ENCODE data around the gene WDR86. TPM values are rescaled to one million over a fixed set of nuclear protein-coding genes. Genes with fewer than 3 reads are reported as not detected.

The WDR86 gene, protein sequence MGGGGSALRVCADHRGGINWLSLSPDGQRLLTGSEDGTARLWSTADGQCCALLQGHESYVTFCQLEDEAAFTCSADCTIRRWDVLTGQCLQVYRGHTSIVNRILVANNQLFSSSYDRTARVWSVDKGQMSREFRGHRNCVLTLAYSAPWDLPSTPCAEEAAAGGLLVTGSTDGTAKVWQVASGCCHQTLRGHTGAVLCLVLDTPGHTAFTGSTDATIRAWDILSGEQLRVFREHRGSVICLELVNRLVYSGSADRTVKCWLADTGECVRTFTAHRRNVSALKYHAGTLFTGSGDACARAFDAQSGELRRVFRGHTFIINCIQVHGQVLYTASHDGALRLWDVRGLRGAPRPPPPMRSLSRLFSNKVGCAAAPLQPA
- total RNA-seq = under 1 TPM; 0.25 TPM

- ChIA-PET CTCF (no interaction called here), POLR2A (interaction anchor here (0.7 to 1.1 kb wide), 6 partner anchors 19 to 66 kb away, joined by 3 to 7 read pairs (median 3); no protein-coding TSS in a partner anchor)
- Mint-ChIP-seq H3K36me3 (ENCODE audit: low read depth) (no peaks in the 10 kb centered on the region), H3K4me3 (peak within 1 kb of the TSS; percentile 64), H3K27ac (peak within 1 kb of the TSS; percentile 24), H3K9me3 (peaks cover 4% of the 10 kb centered on the region), H3K27me3 (peaks cover 30% of the 10 kb centered on the region), H3K4me1 (ENCODE audit: low read depth) (peaks cover 35% of the 10 kb centered on the region)
- intact Hi-C loops (cut with micrococcal nuclease) = no loop called here
- DNase-seq (no peak), ATAC-seq (peak; percentile 11)
- no peak for TF ChIP-seq CTCF (IDR thresholded peaks at IDR 0.05)
Observed at GRCh38 chr7:151409667-151410404, at the start of gene WDR86. TSS of gene WDR86 (minus strand) at chr7:151410038. CDS start at chr7:151409589, 449 bp downstream.

- CTCF ChIA-PET = interaction anchor here (1.4 kb wide), 1 partner anchor 91 kb away, joined by 4 read pairs; no protein-coding TSS in a partner anchor
- Mint-ChIP-seq H3K4me1 (ENCODE audit: low read depth) (peaks cover 7% of the 10 kb centered on the region), H3K9me3 (peaks cover 6% of the 10 kb centered on the region), H3K4me3 (no peak overlapping the region), H3K27me3 (peaks cover 11% of the 10 kb centered on the region), H3K36me3 (ENCODE audit: low read depth) (peaks cover under 1% of the 10 kb centered on the region), H3K27ac (no peak overlapping the region)
- POLR2A ChIA-PET = no interaction called here
- ATAC-seq = no peak
- intact Hi-C loops (cut with micrococcal nuclease) = no loop called here
- DNase-seq = no peak
- no peak for TF ChIP-seq CTCF (IDR thresholded peaks at IDR 0.05)
Observed at GRCh38 chr7:151457534-151457933, 47.7 kb upstream of the WDR86 start.

DNA sequence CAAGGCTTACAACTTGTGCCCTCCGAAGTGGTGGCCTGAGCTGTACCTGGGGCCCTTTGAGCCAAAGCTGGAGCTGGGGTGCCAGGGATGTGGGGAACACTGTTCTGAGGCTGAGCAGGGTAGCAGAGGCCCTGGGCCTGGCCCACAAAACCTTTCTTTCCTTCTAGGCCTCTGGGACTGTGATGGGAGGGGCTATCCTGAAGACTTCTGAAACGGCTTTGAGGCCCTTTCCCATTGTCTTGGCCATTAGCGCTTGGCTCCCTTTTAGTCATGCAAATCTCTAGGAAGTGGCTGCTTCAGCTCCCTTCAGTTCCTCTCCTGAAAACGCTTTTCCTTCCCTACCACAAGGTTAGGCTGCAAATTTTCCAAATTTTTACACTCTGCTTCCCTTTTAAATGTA is 46.9 kb upstream of the WDR86 start:
- no peak overlapping the region for H3K27ac Mint-ChIP-seq
- H3K36me3 Mint-ChIP-seq (ENCODE audit: low read depth) = no peaks in the 10 kb centered on the region
- ATAC-seq (no peak), DNase-seq (no peak)
- TF ChIP-seq CTCF (IDR thresholded peaks at IDR 0.05) = no peak
- intact Hi-C loops (cut with micrococcal nuclease) = no loop called here
- POLR2A ChIA-PET = no interaction called here
- H3K4me3 Mint-ChIP-seq = no peak overlapping the region
- peaks cover 7% of the 10 kb centered on the region for H3K4me1 Mint-ChIP-seq (ENCODE audit: low read depth)
- no peaks in the 10 kb centered on the region for H3K9me3 Mint-ChIP-seq
- H3K27me3 Mint-ChIP-seq = peaks cover 11% of the 10 kb centered on the region
- CTCF ChIA-PET = interaction anchor here (1.1 to 1.4 kb wide), 2 partner anchors 90 to 326 kb away, joined by 4 read pairs; no protein-coding TSS in a partner anchor

DNA sequence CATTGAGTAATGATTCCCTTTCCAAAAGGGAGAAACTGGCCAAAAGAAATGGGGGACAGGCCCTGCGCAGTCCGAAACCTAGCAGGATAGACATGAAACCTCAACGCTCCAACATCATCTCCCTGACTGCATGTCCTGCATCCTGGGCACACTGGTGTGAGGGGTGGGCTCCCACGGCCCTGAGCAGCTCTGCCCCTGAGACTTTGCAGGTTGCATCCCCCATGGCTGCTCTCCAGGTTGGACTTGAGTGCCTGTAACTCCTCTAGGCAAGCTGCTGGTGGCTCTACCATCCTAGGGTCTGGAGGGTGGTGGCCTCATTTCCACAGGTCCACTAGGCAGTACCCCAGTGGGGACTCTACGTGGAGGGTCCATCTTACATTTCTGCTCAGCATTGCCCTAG is 46.4 kb upstream of the WDR86 start:
- DNase-seq (no peak), ATAC-seq (no peak)
- Mint-ChIP-seq H3K4me3 (no peak overlapping the region), H3K36me3 (ENCODE audit: low read depth) (no peaks in the 10 kb centered on the region), H3K4me1 (ENCODE audit: low read depth) (peaks cover 7% of the 10 kb centered on the region), H3K9me3 (no peaks in the 10 kb centered on the region), H3K27me3 (peaks cover 11% of the 10 kb centered on the region), H3K27ac (no peak overlapping the region)
- intact Hi-C loops (cut with micrococcal nuclease) = no loop called here
- no peak for TF ChIP-seq CTCF (IDR thresholded peaks at IDR 0.05)
- CTCF ChIA-PET = interaction anchor here (1.1 kb wide), 1 partner anchor 326 kb away, joined by 4 read pairs; no protein-coding TSS in a partner anchor
- POLR2A ChIA-PET = no interaction called here

- DNase-seq = no peak
- Mint-ChIP-seq H3K4me3 (no peak overlapping the region), H3K27me3 (peaks cover 10% of the 10 kb centered on the region), H3K9me3 (no peaks in the 10 kb centered on the region), H3K27ac (no peak overlapping the region), H3K36me3 (ENCODE audit: low read depth) (no peaks in the 10 kb centered on the region), H3K4me1 (ENCODE audit: low read depth) (peaks cover 7% of the 10 kb centered on the region)
- no peak for ATAC-seq
- TF ChIP-seq CTCF (IDR thresholded peaks at IDR 0.05) = no peak
- ChIA-PET POLR2A (no interaction called here), CTCF (no interaction called here)
- intact Hi-C loops (cut with micrococcal nuclease) = no loop called here
Observed at GRCh38 chr7:151455690-151456089, 45.9 kb upstream of the WDR86 start.

Data from activated CD8-positive, alpha-beta T cell treated with anti-CD3 and anti-CD28 coated beads for 36 hours (primary cell).